ENCODE results near the gene DHRS7B.
"Not testable (repeated sequence)": the region's sequence is repeated elsewhere in the genome, so short reads cannot be mapped to it uniquely, and the experiment has no call there.

The DHRS7B gene

GRCh38 chr17:21096874-21097273, 29.9 kb upstream of the DHRS7B start:
- CTCF ChIA-PET: interaction anchor here (0.7 kb wide), 2 partner anchors 426 to 1005 kb away, joined by 3 to 7 read pairs; no protein-coding TSS in a partner anchor
- TF ChIP-seq CTCF (conservative IDR thresholded peaks at IDR 0.05; ENCODE audit: low read depth): no peak

GRCh38 chr17:21098934-21099689, 27.7 kb upstream of the DHRS7B start:
- peak overlapping the region; percentile 70 for H3K27ac ChIP-seq
- ChIA-PET CTCF (interaction anchor here (0.6 to 1.5 kb wide), 6 partner anchors 42 to 298 kb away, joined by 3 to 5 read pairs (median 4); no protein-coding TSS in a partner anchor), POLR2A (ENCODE audit: low non-redundant PET) (interaction anchor here (0.7 to 1.1 kb wide), 2 partner anchors 56 to 151 kb away, joined by 5 to 10 read pairs; partner anchors contain the start of gene USP22)
- TF ChIP-seq CTCF (conservative IDR thresholded peaks at IDR 0.05; ENCODE audit: low read depth): no peak
- DNase-seq (ENCODE audit: low spot score): peak; percentile 96

More at GRCh38 chr17:21096874-21097273, 29.9 kb upstream of the DHRS7B start:
- no peak overlapping the region for H3K27ac ChIP-seq
- DNase-seq (ENCODE audit: low spot score): no peak
- POLR2A ChIA-PET (ENCODE audit: low non-redundant PET): no interaction called here

- no peak for TF ChIP-seq CTCF (conservative IDR thresholded peaks at IDR 0.05; ENCODE audit: low read depth)
- no peak for DNase-seq (ENCODE audit: low spot score)
- ChIA-PET CTCF (interaction anchor here (0.8 to 1.5 kb wide), 3 partner anchors 16 to 57 kb away, joined by 3 to 4 read pairs (median 4); no protein-coding TSS in a partner anchor), POLR2A (ENCODE audit: low non-redundant PET) (no interaction called here)
- H3K27ac ChIP-seq: no peak overlapping the region
Measured at GRCh38 chr17:21100636-21101035, 26.1 kb upstream of the DHRS7B start.

- ChIA-PET CTCF (interaction anchor here (0.5 to 1.1 kb wide), 2 partner anchors 15 to 503 kb away, joined by 3 to 4 read pairs; no protein-coding TSS in a partner anchor), POLR2A (ENCODE audit: low non-redundant PET) (no interaction called here)
- H3K27ac ChIP-seq: no peak overlapping the region
- no peak for TF ChIP-seq CTCF (conservative IDR thresholded peaks at IDR 0.05; ENCODE audit: low read depth)
- no peak for DNase-seq (ENCODE audit: low spot score)
Measured at GRCh38 chr17:21104608-21105007, 22.2 kb upstream of the DHRS7B start.

- DNase-seq (ENCODE audit: low spot score): no peak
- TF ChIP-seq CTCF (conservative IDR thresholded peaks at IDR 0.05; ENCODE audit: low read depth): no peak
- ChIA-PET POLR2A (ENCODE audit: low non-redundant PET) (no interaction called here), CTCF (interaction anchor here (0.5 to 1.2 kb wide), 3 partner anchors 27 to 504 kb away, joined by 3 to 4 read pairs (median 4); no protein-coding TSS in a partner anchor)
- no peak overlapping the region for H3K27ac ChIP-seq
Measured at GRCh38 chr17:21105064-21105894, 21.5 kb upstream of the DHRS7B start.

GRCh38 chr17:21106316-21106715, 20.4 kb upstream of the DHRS7B start:
- POLR2A ChIA-PET (ENCODE audit: low non-redundant PET): no interaction called here
- no peak overlapping the region for H3K27ac ChIP-seq
- no peak for DNase-seq (ENCODE audit: low spot score)
- TF ChIP-seq CTCF (conservative IDR thresholded peaks at IDR 0.05; ENCODE audit: low read depth): no peak
- CTCF ChIA-PET: interaction anchor here (0.6 kb wide), 1 partner anchor 303 kb away, joined by 3 read pairs; no protein-coding TSS in a partner anchor

- DNase-seq (ENCODE audit: low spot score); CTCF ChIA-PET; H3K27ac ChIP-seq; POLR2A ChIA-PET (ENCODE audit: low non-redundant PET): not testable (repeated sequence)
Measured at GRCh38 chr17:21107067-21107650, 19.6 kb upstream of the DHRS7B start.
